Measurements from ENCODE around the gene LAMTOR3. TPM values are rescaled to one million over a fixed set of nuclear protein-coding genes. Genes with fewer than 3 reads are reported as not detected.

Gene LAMTOR3
- total and polyA plus RNA-seq, 10 of the 15 experiments (the other 5 are each of a cell fraction or from before 2014, with no cell fraction given): 30.1 to 120 (median 65.5) TPM

DNA sequence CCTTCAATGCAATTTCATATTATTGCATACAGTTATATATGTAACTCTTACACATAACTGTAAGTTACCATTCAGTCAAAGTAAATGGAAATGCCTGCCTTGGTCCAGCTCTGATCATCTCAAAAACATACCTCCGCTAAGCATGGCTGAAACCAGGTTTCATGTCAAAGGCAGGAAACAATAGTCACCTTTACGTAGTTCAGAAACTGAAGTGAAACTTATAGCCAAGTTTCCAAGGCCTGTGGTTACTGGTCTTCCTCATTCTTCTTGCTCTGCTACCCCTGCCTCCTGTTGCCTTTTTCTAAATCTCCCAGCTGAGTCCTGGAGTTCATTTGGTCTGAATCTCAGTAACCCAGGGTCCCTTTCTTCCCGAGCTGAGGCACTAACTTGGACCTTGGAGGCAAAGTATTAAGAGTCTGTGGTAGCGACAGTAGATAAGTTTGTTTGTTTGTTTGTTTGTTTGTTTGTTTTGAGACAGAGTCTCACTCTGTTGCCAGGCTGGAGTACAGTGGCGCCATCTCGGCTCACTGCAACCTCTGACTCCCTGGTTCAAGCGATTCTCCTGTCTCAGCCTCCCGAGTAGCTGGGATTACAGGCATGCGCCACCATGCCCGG lies 46.8 kb downstream of the LAMTOR3 start (continued):
- TF ChIP-seq, protein P1, sequence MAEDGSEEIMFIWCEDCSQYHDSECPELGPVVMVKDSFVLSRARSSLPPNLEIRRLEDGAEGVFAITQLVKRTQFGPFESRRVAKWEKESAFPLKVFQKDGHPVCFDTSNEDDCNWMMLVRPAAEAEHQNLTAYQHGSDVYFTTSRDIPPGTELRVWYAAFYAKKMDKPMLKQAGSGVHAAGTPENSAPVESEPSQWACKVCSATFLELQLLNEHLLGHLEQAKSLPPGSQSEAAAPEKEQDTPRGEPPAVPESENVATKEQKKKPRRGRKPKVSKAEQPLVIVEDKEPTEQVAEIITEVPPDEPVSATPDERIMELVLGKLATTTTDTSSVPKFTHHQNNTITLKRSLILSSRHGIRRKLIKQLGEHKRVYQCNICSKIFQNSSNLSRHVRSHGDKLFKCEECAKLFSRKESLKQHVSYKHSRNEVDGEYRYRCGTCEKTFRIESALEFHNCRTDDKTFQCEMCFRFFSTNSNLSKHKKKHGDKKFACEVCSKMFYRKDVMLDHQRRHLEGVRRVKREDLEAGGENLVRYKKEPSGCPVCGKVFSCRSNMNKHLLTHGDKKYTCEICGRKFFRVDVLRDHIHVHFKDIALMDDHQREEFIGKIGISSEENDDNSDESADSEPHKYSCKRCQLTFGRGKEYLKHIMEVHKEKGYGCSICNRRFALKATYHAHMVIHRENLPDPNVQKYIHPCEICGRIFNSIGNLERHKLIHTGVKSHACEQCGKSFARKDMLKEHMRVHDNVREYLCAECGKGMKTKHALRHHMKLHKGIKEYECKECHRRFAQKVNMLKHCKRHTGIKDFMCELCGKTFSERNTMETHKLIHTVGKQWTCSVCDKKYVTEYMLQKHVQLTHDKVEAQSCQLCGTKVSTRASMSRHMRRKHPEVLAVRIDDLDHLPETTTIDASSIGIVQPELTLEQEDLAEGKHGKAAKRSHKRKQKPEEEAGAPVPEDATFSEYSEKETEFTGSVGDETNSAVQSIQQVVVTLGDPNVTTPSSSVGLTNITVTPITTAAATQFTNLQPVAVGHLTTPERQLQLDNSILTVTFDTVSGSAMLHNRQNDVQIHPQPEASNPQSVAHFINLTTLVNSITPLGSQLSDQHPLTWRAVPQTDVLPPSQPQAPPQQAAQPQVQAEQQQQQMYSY (CRISPR knock-in tag; IDR thresholded peaks at IDR 0.05): no peak
- TF ChIP-seq NRF1 (conservative IDR thresholded peaks at IDR 0.05; ENCODE audit: low read depth, low read length) (no peak), ATF7 (IDR thresholded peaks at IDR 0.05; ENCODE audit: low read depth) (peak; percentile 84), FOXM1 (IDR thresholded peaks at IDR 0.05; ENCODE audit: low read depth, low read length) (peak; percentile 96), PML (IDR thresholded peaks at IDR 0.05; ENCODE audit: low read length) (peak; percentile 74; the same call in 1 of the 2 replicates), HDGF (IDR thresholded peaks at IDR 0.05) (peak; percentile 82; the same call in 1 of the 2 replicates), YY1 (IDR thresholded peaks at IDR 0.05; ENCODE audit: low read depth, low read length) (0 out of 2 replicates have a peak, but pooled peaks have one; percentile 53), EP300 (IDR thresholded peaks at IDR 0.05; ENCODE audit: borderline replicate concordance in 1 of 2, control insufficient read depth in 1 of 2, low read depth in 2 of 2, low read length in 2 of 2) (peak; percentile 94 to 99), CBX5 (IDR thresholded peaks at IDR 0.05; ENCODE audit: low read depth) (no peak)
- TF ChIP-seq, protein P2, sequence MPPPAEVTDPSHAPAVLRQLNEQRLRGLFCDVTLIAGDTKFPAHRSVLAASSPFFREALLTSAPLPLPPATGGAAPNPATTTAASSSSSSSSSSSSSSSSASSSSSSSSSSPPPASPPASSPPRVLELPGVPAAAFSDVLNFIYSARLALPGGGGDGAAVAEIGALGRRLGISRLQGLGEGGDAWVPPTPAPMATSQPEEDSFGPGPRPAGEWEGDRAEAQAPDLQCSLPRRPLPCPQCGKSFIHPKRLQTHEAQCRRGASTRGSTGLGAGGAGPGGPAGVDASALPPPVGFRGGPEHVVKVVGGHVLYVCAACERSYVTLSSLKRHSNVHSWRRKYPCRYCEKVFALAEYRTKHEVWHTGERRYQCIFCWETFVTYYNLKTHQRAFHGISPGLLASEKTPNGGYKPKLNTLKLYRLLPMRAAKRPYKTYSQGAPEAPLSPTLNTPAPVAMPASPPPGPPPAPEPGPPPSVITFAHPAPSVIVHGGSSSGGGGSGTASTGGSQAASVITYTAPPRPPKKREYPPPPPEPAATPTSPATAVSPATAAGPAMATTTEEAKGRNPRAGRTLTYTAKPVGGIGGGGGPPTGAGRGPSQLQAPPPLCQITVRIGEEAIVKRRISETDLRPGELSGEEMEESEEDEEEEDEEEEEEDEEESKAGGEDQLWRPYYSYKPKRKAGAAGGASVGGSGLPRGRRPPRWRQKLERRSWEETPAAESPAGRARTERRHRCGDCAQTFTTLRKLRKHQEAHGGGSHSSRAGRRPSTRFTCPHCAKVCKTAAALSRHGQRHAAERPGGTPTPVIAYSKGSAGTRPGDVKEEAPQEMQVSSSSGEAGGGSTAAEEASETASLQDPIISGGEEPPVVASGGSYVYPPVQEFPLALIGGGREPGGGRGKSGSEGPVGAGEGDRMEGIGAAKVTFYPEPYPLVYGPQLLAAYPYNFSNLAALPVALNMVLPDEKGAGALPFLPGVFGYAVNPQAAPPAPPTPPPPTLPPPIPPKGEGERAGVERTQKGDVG (CRISPR knock-in tag; IDR thresholded peaks at IDR 0.05): no peak
- TF ChIP-seq, protein P3, sequence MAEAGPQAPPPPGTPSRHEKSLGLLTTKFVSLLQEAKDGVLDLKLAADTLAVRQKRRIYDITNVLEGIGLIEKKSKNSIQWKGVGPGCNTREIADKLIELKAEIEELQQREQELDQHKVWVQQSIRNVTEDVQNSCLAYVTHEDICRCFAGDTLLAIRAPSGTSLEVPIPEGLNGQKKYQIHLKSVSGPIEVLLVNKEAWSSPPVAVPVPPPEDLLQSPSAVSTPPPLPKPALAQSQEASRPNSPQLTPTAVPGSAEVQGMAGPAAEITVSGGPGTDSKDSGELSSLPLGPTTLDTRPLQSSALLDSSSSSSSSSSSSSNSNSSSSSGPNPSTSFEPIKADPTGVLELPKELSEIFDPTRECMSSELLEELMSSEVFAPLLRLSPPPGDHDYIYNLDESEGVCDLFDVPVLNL (IDR thresholded peaks at IDR 0.05; ENCODE audit: low read depth, low read length): no peak
- TF ChIP-seq, protein P4, sequence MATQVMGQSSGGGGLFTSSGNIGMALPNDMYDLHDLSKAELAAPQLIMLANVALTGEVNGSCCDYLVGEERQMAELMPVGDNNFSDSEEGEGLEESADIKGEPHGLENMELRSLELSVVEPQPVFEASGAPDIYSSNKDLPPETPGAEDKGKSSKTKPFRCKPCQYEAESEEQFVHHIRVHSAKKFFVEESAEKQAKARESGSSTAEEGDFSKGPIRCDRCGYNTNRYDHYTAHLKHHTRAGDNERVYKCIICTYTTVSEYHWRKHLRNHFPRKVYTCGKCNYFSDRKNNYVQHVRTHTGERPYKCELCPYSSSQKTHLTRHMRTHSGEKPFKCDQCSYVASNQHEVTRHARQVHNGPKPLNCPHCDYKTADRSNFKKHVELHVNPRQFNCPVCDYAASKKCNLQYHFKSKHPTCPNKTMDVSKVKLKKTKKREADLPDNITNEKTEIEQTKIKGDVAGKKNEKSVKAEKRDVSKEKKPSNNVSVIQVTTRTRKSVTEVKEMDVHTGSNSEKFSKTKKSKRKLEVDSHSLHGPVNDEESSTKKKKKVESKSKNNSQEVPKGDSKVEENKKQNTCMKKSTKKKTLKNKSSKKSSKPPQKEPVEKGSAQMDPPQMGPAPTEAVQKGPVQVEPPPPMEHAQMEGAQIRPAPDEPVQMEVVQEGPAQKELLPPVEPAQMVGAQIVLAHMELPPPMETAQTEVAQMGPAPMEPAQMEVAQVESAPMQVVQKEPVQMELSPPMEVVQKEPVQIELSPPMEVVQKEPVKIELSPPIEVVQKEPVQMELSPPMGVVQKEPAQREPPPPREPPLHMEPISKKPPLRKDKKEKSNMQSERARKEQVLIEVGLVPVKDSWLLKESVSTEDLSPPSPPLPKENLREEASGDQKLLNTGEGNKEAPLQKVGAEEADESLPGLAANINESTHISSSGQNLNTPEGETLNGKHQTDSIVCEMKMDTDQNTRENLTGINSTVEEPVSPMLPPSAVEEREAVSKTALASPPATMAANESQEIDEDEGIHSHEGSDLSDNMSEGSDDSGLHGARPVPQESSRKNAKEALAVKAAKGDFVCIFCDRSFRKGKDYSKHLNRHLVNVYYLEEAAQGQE (IDR thresholded peaks at IDR 0.05; ENCODE audit: low read depth, low read length): no peak

Measured in GM12878 (cell line).